ENCODE data around the gene KIF26B.
A peak's percentile ranks its signal among the peaks of the same experiment; 100 is the strongest.
"Not testable (repeated sequence)": the region's sequence is repeated elsewhere in the genome, so short reads cannot be mapped to it uniquely, and the experiment has no call there.

The KIF26B gene

DNA sequence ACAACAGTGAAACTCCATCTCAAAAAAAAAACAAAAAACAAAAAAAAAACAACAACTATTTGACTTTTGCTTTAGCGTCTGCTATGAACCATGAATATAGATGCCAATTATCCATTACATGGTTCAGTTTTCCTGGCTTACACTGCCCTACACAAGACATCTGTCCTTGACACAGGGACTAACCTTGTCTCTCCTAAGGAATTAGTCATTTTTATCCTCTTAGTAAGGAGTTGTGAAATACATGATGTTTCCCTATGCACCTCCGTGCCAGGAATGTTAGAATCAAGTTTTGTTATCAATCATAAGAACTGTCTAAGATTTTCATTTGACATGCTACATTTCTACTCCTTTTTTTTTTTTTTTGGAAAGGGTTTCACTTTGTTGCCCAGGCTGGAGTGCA lies 241.8 kb downstream of the KIF26B start:
- TF ChIP-seq, protein P1, sequence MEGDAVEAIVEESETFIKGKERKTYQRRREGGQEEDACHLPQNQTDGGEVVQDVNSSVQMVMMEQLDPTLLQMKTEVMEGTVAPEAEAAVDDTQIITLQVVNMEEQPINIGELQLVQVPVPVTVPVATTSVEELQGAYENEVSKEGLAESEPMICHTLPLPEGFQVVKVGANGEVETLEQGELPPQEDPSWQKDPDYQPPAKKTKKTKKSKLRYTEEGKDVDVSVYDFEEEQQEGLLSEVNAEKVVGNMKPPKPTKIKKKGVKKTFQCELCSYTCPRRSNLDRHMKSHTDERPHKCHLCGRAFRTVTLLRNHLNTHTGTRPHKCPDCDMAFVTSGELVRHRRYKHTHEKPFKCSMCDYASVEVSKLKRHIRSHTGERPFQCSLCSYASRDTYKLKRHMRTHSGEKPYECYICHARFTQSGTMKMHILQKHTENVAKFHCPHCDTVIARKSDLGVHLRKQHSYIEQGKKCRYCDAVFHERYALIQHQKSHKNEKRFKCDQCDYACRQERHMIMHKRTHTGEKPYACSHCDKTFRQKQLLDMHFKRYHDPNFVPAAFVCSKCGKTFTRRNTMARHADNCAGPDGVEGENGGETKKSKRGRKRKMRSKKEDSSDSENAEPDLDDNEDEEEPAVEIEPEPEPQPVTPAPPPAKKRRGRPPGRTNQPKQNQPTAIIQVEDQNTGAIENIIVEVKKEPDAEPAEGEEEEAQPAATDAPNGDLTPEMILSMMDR (IDR thresholded peaks at IDR 0.05; ENCODE audit: insufficient read depth, missing control alignments): no peak
- FAIRE-seq: no peak
- DNase-seq (ENCODE audit: insufficient read length, low spot score): no peak

DNA sequence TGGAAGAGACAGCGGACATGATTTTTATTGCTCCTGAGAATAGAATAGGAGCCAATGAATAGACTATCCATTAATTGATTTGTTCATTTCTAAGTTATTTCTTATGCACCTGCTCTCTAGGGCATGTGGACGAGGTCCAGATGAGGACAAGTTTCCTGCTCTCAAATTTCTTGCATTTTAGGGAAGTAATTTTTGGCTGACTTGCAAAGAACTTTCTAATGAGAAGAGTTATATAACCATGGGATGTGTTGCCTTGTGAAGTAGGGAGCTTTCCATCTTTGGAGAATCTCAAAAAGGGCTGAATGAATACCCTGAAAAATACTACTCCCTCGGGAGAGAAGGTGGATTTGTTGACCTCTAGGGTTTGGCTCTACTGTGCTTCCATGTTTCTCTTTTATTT lies 243.0 kb downstream of the KIF26B start:
- FAIRE-seq: no peak

DNA sequence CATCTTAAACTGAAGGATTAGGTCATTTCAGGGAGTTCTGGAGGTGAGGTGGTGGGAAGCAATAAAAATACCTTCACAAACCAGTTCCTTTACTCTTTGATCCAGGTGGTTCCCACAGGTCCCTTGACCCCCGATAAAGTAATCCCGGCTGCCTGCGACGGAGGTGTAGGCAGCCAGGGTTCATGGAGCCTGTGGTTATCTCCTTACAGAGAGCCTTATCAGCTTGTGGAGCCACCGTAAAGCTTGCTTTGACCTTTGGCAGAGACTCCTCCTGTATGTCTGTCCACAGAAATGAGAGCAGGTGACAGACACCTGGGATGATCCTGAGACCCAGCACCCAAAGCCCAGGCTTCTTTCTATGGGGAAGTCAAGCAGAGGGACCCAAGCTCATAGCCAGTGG lies 243.4 kb downstream of the KIF26B start:
- TF ChIP-seq, protein P1 (IDR thresholded peaks at IDR 0.05; ENCODE audit: insufficient read depth, missing control alignments): no peak
- DNase-seq (ENCODE audit: insufficient read length, low spot score) (no peak), FAIRE-seq (no peak)

More for the DNA sequence above, 243.0 kb downstream of the KIF26B start:
- no peak for DNase-seq (ENCODE audit: insufficient read length, low spot score)
- TF ChIP-seq, protein P1 (IDR thresholded peaks at IDR 0.05; ENCODE audit: insufficient read depth, missing control alignments): no peak

DNA sequence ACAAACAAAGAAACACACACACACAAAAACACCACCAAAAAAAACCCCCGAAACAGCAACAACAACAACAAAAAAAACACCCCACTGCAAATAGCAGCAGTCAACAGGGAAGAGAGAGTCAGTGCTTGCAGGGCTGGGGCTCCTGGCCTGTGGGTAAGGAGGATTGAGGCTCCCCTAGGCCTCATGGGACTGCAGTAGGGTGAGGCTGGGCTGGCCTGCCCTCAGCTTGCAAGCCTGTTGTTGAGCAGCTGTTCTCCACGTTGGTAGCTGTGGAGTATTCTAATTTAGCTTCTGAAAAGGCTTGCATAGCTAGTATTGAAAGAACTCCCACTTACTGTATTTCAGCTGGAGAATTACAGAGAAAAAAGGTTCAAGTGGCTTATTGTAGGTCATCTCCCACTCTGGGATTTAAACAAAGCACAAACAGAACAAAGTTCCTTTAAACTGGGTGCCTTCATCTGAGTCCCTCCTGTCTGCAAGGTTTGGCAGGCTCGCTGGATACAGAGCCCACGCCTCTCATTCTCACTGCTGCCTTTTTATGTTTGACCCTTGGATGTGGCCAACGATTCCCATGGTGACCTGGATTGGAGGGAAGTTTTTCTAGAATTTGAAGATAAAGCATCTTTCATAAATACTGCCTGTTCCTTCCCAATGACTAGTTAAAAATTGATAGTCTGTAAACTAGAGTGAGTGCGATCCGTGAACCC lies 247.2 kb downstream of the KIF26B start:
- FAIRE-seq (no peak), DNase-seq (ENCODE audit: insufficient read length, low spot score) (no peak)

DNA sequence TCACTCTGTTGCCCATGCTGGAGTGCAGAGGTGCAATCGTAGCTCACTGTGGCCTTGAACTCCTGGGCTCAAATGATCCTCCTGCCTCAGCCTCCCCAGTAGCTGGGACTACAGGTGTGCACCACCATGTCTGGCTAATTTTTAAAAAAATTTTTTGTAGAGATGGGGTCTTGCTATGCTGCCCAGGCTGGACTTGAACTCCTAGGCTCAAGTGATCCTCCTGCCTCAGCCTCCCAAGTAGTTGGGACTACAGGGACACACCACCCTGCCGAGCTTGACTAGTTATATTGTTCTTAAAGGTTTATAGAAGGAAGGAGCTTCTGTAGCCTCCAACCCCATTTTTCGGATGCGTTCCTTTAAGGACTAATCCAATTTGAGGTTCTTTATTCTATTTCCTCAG lies 248.2 kb downstream of the KIF26B start:
- DNase-seq (ENCODE audit: insufficient read length, low spot score); FAIRE-seq: not testable (repeated sequence)

More for the DNA sequence above, 247.2 kb downstream of the KIF26B start:
- TF ChIP-seq, protein P1 (IDR thresholded peaks at IDR 0.05; ENCODE audit: insufficient read depth, missing control alignments): no peak

DNA sequence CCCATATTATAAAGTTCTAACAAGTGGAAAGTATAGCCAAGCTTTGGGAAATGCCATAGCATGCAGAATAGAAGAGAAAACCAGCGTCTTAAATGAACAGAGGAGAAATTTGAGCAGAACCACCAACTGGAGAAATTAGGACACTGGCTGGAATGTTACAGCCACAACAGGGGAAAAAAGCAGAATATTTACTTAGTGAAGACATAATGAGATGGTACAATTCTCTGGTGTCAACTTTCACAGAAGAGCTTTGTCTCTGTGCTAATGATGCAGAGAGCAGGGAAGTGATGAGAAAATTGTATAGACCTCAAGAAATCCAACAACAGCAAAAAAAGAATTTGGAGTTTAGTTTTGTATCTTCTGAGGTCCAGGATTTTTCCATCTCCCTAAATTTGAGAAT lies 249.7 kb downstream of the KIF26B start:
- TF ChIP-seq, protein P1 (IDR thresholded peaks at IDR 0.05; ENCODE audit: insufficient read depth, missing control alignments): no peak
- DNase-seq (ENCODE audit: insufficient read length, low spot score): no peak
- no peak for FAIRE-seq

DNA sequence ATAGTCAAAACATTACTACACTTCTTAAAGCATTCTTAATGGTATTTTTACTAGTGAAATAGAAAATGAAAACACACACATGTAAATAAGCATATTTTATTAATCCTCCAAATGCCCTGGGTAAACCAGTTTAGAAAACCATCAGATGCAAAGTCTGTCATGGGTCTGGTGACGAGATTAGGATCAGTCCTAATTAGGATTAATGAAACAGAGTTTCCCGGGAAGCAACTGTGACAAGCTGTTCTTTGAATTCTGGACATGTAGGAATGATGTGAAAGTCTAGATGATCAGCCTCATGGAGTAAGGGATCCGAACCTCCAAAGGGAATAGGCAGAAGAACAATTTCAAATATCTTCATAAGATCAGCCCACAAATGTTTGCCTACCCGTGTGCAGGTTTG lies 250.2 kb downstream of the KIF26B start:
- TF ChIP-seq, protein P1 (IDR thresholded peaks at IDR 0.05; ENCODE audit: insufficient read depth, missing control alignments): no peak
- DNase-seq (ENCODE audit: insufficient read length, low spot score) (peak; percentile 70), FAIRE-seq (peak; percentile 99)
